SK-N-SH treated with all-trans-retinoic acid at 6 μM for 48 hours (cell line): Measurements from ENCODE around the gene ZNF575.

Experiments used
- ATAC-seq: fragments of 200-7000 bp; cut with Tn5 transposase; 3 replicates; pipeline ENCODE4 v1.9.1; 2020; ENCODE audit warnings: mild to moderate bottlenecking, moderate library complexity
- BACH2 ChIP-seq: fragments of 250-450 bp; sonication (Bioruptor Pico); IDR thresholded peaks from 2 replicates; pipeline ENCODE4 v1.9.0; 2021; ENCODE audit warnings: mild to moderate bottlenecking, borderline replicate concordance
- CSDC2 ChIP-seq: fragments of 250-450 bp; sonication (Bioruptor Pico); IDR thresholded peaks from 2 replicates; pipeline ENCODE4 v1.5.0; 2020; ENCODE audit warnings: mild to moderate bottlenecking, moderate library complexity
- ESRRG ChIP-seq: fragments of 250-450 bp; sonication (Bioruptor Pico); IDR thresholded peaks from 2 replicates; pipeline ENCODE4 v1.6.1; 2021; ENCODE audit warnings: mild to moderate bottlenecking
- GLIS3 ChIP-seq: fragments of 250-450 bp; sonication (Bioruptor Pico); IDR thresholded peaks from 2 replicates; pipeline ENCODE4 v1.5.0; 2020; ENCODE audit warnings: mild to moderate bottlenecking, moderate library complexity
- ISL1 ChIP-seq: fragments of 250-450 bp; sonication (Bioruptor Pico); IDR thresholded peaks from 2 replicates; pipeline ENCODE4 v2.1.2; 2022; ENCODE audit warnings: mild to moderate bottlenecking, moderate library complexity
- OSR1 ChIP-seq: fragments of 250-450 bp; sonication (Bioruptor Pico); IDR thresholded peaks from 2 replicates; pipeline ENCODE4 v1.8.0; 2022; ENCODE audit warnings: moderate library complexity, mild to moderate bottlenecking, inconsistent platforms
- PPARA ChIP-seq: fragments of 250-450 bp; sonication (Bioruptor Pico); IDR thresholded peaks from 2 replicates; pipeline ENCODE4 v1.5.0; 2020; ENCODE audit warnings: mild to moderate bottlenecking, borderline replicate concordance
- RARB ChIP-seq: fragments of 250-450 bp; sonication (Bioruptor Pico); IDR thresholded peaks from 2 replicates; pipeline ENCODE4 v1.8.0; 2021; ENCODE audit warnings: mild to moderate bottlenecking, moderate library complexity
- TOX ChIP-seq: fragments of 250-450 bp; sonication (Bioruptor Pico); IDR thresholded peaks from 2 replicates; pipeline ENCODE4 v1.8.0; 2021; ENCODE audit warnings: mild to moderate bottlenecking, moderate library complexity, borderline replicate concordance
- TSHZ2 ChIP-seq: fragments of 250-450 bp; sonication (Bioruptor Pico); IDR thresholded peaks from 2 replicates; pipeline ENCODE4 v1.5.0; 2020; ENCODE audit warnings: mild to moderate bottlenecking, moderate library complexity
- ZC3H10 ChIP-seq: fragments of 250-450 bp; sonication (Bioruptor Pico); IDR thresholded peaks from 2 replicates; pipeline ENCODE4 v1.5.1; 2021; ENCODE audit warnings: mild to moderate bottlenecking, moderate library complexity
- ZFP3 ChIP-seq: fragments of 250-450 bp; sonication (Bioruptor Pico); IDR thresholded peaks from 2 replicates; pipeline ENCODE4 v1.5.0; 2020; ENCODE audit warnings: mild to moderate bottlenecking, moderate library complexity
- ZFP30 ChIP-seq: fragments of 450-650 bp; formaldehyde crosslinking; IDR thresholded peaks from 2 replicates; pipeline ENCODE4 v1.5.0; 2022; ENCODE audit warnings: mild to moderate bottlenecking, moderate library complexity
- ZNF565 ChIP-seq: fragments of 450-650 bp; formaldehyde crosslinking; conservative IDR thresholded peaks from 2 replicates; pipeline ENCODE4 v1.5.0; 2020; ENCODE audit warnings: low read depth, mild to moderate bottlenecking, moderate library complexity
- ZNF70 ChIP-seq: fragments of 450-650 bp; formaldehyde crosslinking; IDR thresholded peaks from 2 replicates; pipeline ENCODE4 v1.5.0; 2020; ENCODE audit warnings: mild to moderate bottlenecking, moderate library complexity
- ZNF8 ChIP-seq: fragments of 450-650 bp; formaldehyde crosslinking; IDR thresholded peaks from 2 replicates; pipeline ENCODE4 v1.5.0; 2020; ENCODE audit warnings: mild to moderate bottlenecking, moderate library complexity
- TF ChIP-seq, protein P1 (sequence below): fragments of 250-450 bp; sonication (Bioruptor Pico); IDR thresholded peaks from 2 replicates; pipeline ENCODE4 v1.5.1; 2021; ENCODE audit warnings: mild to moderate bottlenecking, moderate library complexity
- TF ChIP-seq, protein P2 (sequence below): fragments of 250-450 bp; sonication (Bioruptor Pico); IDR thresholded peaks from 2 replicates; pipeline ENCODE4 v1.5.1; 2020; ENCODE audit warnings: low read depth, mild to moderate bottlenecking, moderate library complexity
- TF ChIP-seq, protein P3 (sequence below): fragments of 250-450 bp; sonication (Bioruptor Pico); IDR thresholded peaks from 2 replicates; pipeline ENCODE4 v1.8.0; 2020; ENCODE audit warnings: mild to moderate bottlenecking, moderate library complexity, borderline replicate concordance

The ZNF575 gene

GRCh38 chr19:43496960-43497359 lies 36.0 kb upstream of the ZNF575 start:
- no peak for TF ChIP-seq RARB (CRISPR knock-in tag)
- TF ChIP-seq GLIS3, result no peak
- TF ChIP-seq, protein P1, sequence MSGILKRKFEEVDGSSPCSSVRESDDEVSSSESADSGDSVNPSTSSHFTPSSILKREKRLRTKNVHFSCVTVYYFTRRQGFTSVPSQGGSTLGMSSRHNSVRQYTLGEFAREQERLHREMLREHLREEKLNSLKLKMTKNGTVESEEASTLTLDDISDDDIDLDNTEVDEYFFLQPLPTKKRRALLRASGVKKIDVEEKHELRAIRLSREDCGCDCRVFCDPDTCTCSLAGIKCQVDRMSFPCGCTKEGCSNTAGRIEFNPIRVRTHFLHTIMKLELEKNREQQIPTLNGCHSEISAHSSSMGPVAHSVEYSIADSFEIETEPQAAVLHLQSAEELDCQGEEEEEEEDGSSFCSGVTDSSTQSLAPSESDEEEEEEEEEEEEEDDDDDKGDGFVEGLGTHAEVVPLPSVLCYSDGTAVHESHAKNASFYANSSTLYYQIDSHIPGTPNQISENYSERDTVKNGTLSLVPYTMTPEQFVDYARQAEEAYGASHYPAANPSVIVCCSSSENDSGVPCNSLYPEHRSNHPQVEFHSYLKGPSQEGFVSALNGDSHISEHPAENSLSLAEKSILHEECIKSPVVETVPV (CRISPR knock-in tag), result no peak
- ATAC-seq, result no peak

DNA sequence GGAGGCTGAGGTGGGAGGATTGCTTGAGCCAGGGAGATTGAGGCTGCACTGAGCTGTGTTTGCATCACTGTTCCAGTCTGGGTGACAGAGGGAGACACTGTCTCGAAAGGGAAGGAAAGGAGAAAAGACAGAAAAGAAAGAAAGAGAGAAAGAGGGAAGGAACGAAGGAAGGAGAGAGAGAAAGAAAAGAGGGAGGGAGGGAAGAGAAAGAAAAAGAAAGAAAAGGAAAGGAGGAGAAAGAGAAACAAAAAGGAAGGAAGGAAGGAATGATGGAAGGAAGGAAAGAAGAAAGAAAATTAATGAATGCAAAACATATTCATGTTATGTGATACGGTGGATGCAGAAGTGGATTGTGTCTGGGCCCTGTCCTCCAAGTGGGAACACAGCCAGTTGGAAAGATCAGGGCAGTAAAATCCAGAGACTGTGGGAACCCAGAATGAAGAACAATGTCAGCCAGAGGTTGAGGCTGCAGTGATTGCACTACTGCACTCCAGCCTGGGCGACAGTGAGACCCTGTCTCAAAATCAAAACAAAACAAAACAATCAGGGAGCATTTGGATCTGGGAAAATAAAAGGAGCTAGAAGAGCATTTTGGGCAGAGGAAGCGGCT lies 34.6 kb upstream of the ZNF575 start:
- ATAC-seq, result no peak
- TF ChIP-seq TOX, result no peak
- TF ChIP-seq ZFP3 (CRISPR knock-in tag), result no peak
- TF ChIP-seq, protein P2, sequence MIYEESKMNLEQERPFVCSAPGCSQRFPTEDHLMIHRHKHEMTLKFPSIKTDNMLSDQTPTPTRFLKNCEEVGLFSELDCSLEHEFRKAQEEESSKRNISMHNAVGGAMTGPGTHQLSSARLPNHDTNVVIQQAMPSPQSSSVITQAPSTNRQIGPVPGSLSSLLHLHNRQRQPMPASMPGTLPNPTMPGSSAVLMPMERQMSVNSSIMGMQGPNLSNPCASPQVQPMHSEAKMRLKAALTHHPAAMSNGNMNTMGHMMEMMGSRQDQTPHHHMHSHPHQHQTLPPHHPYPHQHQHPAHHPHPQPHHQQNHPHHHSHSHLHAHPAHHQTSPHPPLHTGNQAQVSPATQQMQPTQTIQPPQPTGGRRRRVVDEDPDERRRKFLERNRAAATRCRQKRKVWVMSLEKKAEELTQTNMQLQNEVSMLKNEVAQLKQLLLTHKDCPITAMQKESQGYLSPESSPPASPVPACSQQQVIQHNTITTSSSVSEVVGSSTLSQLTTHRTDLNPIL, result no peak

DNA sequence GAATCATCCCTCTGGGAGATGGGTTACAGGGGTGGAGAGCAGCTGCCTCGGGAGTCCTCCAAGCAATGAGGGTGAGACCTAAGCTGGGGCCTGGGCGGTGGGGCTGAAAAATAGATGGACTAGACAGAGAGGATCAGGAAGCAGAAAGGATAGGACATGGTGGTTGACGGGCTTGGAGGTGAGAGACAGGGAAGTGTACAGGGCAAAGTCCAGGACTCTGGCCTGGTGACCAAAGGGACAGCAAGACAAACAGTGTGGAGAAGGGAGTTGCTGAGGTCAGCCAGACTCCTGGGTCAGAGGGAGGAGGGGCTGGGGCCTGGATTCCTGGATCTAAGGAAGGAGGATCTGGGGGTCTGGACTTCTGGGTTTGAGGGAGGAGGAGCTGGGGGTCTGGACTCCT lies 33.9 kb upstream of the ZNF575 start:
- ATAC-seq, result no peak
- TF ChIP-seq GLIS3, result no peak
- TF ChIP-seq RARB (CRISPR knock-in tag), result no peak
- no peak for TF ChIP-seq BACH2 (CRISPR knock-in tag)

DNA sequence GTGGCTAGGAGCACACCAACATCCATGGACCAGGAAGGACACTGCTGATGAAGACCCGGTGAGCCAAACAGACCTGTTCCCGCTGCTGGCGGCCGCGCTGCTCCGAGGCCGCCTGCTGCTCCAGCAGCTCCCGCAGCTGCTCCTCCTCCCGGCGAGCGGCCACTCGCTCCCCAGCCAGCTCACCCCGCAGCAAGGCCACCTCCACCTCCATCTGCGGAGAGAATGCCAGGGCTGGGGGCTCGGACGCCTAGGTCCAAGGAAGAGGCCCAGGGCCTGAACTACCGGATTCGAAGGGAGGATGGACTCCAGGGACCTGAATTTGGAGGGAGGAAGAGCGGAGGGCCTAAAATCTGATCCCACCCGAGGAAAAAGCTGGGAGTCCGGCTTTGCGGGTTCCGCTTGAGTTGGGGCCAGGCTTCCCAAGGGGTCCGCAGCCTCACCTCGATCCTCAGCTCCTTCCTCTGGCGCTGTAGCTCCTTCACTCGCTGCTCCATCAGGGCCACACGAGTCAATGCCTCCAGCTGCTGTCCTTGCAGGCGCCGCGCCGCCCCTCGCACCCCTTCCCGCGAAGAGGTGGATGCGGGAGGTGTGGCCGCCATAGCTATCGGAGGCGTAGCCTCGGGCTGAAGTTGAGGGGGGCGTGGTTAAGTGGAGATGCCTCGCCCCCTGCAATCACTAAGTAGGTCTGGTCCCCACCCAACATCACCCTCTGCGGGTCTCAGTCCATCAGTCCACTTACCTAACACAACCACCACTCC lies 31.1 kb upstream of the ZNF575 start:
- no peak for ATAC-seq
- TF ChIP-seq, protein P1 (CRISPR knock-in tag), result no peak
- TF ChIP-seq ZNF8 (CRISPR knock-in tag) (no peak), TSHZ2 (CRISPR knock-in tag) (no peak), ZNF70 (CRISPR knock-in tag) (no peak), GLIS3 (no peak), BACH2 (CRISPR knock-in tag) (no peak), ZFP30 (CRISPR knock-in tag) (no peak), TOX (no peak), ZNF565 (CRISPR knock-in tag) (no peak)
- TF ChIP-seq, protein P3, sequence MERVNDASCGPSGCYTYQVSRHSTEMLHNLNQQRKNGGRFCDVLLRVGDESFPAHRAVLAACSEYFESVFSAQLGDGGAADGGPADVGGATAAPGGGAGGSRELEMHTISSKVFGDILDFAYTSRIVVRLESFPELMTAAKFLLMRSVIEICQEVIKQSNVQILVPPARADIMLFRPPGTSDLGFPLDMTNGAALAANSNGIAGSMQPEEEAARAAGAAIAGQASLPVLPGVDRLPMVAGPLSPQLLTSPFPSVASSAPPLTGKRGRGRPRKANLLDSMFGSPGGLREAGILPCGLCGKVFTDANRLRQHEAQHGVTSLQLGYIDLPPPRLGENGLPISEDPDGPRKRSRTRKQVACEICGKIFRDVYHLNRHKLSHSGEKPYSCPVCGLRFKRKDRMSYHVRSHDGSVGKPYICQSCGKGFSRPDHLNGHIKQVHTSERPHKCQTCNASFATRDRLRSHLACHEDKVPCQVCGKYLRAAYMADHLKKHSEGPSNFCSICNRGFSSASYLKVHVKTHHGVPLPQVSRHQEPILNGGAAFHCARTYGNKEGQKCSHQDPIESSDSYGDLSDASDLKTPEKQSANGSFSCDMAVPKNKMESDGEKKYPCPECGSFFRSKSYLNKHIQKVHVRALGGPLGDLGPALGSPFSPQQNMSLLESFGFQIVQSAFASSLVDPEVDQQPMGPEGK (CRISPR knock-in tag), result no peak
- TF ChIP-seq, all 23 proteins: peak for 0

DNA sequence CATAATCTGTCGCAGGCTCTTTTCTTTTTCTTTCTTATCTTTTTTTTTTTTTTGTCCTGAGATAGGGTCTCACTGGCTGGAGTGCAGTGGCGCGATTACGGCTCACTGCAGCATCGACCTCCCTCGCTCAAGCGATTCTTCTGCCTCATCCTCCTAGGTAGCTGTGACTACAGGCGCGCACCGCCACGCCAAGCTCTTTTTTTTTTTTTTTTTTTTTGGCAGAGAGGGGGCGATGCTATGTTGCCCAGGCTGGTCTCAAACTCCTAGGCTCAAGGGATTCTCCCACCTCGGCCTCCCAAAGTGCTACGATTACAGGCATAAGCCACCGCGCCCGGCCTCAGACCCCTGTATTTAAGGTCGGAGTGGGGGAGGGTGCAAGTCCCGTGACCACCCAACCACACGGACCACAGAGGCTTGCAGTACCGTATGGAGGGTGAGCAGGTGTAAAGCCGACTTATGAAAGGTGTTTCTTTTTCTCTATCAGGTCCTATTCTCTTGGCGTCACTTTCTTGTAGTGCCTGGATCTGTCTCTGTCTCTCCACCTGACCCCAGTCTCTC lies 30.5 kb upstream of the ZNF575 start:
- no peak for ATAC-seq
- TF ChIP-seq, protein P2, result no peak
- TF ChIP-seq ZNF565 (CRISPR knock-in tag) (no peak), CSDC2 (no peak), ISL1 (CRISPR knock-in tag) (no peak), BACH2 (CRISPR knock-in tag) (no peak), ESRRG (CRISPR knock-in tag) (no peak), GLIS3 (no peak), ZNF70 (CRISPR knock-in tag) (no peak), ZFP30 (CRISPR knock-in tag) (no peak), PPARA (no peak), ZC3H10 (CRISPR knock-in tag) (no peak), RARB (CRISPR knock-in tag) (no peak), OSR1 (CRISPR knock-in tag) (no peak), TOX (no peak)
- TF ChIP-seq, protein P3 (CRISPR knock-in tag), result no peak
